NCI-H2196 treated with DMSO at 0.1 percent for 48 hours (cell line): ENCODE data around the gene SLC30A3.
A peak's percentile ranks its signal among the peaks of the same experiment; 100 is the strongest.
"Not testable (repeated sequence)": the region's sequence is repeated elsewhere in the genome, so short reads cannot be mapped to it uniquely, and the experiment has no call there.

Experiments used
- DNase-seq: peaks from one replicate; lab custom pipeline; 2025; ENCODE audit not compliant: unreplicated experiment; lab: John Stamatoyannopoulos, UW

SLC30A3 gene, protein sequence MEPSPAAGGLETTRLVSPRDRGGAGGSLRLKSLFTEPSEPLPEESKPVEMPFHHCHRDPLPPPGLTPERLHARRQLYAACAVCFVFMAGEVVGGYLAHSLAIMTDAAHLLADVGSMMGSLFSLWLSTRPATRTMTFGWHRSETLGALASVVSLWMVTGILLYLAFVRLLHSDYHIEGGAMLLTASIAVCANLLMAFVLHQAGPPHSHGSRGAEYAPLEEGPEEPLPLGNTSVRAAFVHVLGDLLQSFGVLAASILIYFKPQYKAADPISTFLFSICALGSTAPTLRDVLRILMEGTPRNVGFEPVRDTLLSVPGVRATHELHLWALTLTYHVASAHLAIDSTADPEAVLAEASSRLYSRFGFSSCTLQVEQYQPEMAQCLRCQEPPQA

DNA sequence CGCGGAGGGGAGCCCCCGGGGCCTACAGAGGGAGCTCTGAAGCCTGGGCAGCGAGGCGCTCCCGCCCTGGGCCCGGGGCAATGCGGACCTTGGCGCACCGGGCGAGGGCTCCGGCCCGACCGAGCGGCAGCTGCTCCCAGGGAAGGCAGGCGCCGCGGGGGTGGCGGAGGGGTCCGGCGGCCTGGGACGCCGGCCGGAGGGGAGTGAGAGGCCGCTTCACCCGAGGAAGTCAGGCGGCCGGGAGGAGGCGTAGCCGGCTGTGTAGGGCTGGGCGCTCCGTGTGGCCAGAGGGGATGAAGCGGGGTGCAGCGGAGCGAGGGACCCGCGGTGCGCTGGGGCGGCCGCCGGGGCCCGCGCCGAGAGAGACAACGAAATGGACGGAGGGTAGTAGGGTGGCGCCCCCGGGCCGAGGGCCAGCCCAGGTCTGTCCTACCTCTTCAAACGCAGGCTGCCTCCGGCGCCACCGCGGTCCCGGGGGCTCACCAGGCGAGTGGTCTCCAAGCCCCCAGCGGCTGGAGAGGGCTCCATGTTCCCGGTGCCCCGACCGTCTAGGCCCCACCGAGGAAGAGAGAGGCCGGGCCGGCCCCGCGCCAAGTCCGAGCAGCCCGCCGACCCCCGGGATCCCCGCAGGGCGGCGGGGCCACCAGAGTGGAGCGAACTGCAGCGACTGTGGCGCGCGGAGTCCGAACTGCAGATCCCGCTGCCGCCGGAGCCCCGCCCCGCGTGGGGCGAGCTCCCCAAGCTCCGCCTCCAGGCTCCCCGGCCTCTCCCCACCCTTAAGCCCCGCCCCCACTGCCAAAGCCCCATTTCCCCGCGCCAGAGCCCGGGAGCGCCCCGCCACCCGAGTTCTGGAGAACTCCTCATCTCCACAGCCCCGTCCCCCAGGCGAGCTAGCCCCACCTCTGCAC lies at the start of gene SLC30A3:
SLC30A3 (minus strand) TSS at position 669 of the 908 bp plus-strand sequence; CDS start at position 528, 141 bp downstream.
- DNase-seq = peak; percentile 24

- no peak for DNase-seq
Measured at GRCh38 chr2:27312152-27312551, 49.3 kb upstream of the SLC30A3 start.

- DNase-seq = no peak
Measured at GRCh38 chr2:27309651-27310050, 46.8 kb upstream of the SLC30A3 start.

DNA sequence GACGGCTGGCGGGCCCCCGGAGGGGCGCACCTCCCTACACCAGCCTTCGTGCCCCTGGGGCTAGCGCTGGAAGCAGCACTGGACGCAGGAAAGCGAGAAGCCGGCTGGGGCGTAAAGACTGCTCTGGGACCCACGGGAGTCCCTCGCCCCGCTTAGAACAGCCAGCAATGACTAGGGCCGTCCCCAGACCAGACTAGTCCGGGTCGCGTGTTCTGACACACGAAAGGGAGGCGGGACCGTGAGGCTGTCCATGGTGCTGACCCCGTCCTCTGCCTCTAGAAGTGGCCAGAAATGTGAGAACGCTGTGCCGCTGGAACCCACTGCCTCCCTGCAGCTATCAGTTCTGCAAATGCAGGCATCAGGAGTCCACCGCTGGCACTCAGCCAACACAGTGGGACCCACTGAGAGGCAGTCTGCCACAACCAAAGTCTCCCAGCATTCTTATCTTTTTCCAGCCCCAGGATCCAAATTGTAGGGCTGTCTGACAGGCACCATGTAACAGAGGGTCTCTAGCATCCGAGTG lies 45.6 kb upstream of the SLC30A3 start, which contains the start of gene UCN:
UCN (minus strand) TSS at position 87 of the 523 bp plus-strand sequence. CDS start 550 bp downstream, outside the sequence.
- DNase-seq = no peak

DNA sequence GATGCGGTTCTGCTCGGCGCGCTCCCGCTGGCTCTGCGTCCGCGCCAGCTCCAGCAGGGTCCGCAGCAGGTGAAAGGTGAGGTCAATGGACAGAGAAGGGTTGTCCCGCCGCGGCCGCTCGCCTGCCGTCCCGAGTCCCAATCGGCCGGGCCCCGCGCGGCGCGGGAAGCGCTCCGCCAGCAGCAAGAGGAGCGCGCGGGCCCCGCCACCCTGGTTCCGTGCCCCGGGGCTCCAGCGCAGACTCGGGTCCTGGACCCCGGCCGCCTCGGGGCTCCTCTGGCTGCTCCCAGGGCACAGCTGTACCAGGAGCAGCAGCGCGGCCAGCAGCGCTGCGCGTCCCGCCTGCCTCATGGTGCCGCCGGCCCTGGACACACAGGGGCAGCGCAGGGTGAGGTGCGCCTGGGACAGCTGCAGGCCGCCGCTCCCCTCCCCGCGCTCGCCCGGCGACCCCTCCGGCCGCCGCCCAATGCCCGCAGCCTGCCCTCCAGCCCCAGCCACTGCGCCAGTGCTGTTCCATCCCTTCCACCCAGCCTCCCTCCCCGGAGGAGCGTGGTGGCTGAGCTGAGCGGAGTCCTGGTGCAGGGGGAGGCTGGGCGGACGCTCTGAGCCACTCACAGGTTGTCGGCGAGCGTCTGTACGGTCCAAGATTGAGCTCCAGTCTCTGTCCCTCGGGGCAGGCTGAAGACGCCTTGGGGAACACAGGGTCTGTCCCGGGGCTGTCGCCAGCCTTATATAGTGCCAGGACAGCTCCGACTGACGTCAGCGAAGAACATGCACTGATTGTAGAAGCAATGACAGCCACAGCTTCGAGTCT lies 44.9 kb upstream of the SLC30A3 start:
- no peak for DNase-seq

- no peak for DNase-seq
Measured at GRCh38 chr2:27307287-27307544, 44.4 kb upstream of the SLC30A3 start.

- no peak for DNase-seq
Measured at GRCh38 chr2:27306573-27307286, 43.9 kb upstream of the SLC30A3 start.

GRCh38 chr2:27306136-27306535 lies 43.3 kb upstream of the SLC30A3 start:
- DNase-seq = no peak

DNA sequence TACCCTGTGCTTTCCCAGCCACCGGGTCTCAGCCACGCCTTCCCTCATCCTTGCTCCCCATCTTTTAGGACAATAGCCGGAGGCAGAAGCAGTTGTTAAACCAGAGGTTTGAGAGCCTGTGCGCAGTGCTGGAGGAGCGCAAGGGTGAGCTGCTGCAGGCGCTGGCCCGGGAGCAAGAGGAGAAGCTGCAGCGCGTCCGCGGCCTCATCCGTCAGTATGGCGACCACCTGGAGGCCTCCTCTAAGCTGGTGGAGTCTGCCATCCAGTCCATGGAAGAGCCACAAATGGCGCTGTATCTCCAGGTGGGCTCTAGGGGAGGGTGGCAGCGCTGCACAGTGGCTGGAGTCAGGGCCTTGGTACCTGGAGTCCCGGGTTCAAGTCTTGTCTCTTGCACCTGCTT lies 42.7 kb upstream of the SLC30A3 start:
- no peak for DNase-seq

GRCh38 chr2:27304488-27305240 lies 41.8 kb upstream of the SLC30A3 start:
- DNase-seq = no peak

- DNase-seq = peak; percentile 69
Measured at GRCh38 chr2:27303093-27304025, 40.5 kb upstream of the SLC30A3 start.

DNA sequence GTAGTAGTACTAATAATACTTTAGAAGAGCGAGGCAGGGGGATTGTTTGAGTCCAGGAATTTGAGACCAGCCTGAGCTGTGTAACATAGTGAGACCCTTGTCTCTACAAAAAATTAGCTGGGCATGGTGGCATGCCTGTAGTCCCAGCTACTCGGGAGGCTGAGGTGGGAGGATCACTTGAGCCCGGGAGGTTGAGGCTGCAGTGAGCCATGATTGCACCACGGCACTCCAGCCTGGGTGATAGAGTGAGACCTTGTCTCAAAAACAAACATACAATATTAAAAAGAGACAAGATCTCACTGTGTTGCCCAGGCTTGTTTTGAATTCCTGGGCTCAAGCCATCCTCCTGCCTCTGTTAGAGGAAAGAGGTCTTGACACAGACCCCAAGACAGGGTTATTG lies 37.8 kb upstream of the SLC30A3 start:
- not testable (repeated sequence) for DNase-seq

DNA sequence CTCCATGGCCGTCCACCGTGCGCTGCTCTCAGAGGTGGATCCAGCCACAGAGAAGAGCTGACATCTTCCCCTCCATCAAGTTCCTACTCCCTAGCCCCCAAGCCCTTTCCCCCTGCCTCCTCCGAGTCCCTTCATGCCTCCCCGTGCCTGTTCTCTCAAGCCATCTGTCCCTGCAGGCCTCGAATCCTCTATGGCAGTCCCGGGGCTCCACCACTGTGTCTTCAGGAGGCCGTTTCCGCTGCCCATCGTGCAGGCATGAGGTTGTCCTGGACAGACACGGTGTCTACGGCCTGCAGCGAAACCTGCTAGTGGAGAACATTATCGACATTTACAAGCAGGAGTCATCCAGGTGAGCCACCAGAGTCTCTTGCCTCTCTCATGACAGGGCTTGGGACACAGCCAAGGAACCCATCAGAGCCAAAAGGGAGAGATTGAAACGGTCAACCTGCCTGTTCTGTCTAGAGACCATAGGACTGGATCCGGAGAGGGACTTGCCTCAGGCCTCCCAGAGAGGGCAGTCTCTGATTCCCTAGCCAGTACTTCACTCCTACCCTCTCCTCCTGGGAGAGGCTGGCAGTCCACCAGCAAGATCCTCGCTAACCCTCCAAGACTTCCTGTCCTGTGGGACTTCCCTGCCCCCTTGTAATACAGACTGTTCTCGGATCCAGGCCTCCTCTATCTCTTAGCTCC lies 35.7 kb upstream of the SLC30A3 start:
- DNase-seq = no peak

GRCh38 chr2:27297195-27297594 lies 34.3 kb upstream of the SLC30A3 start:
- no peak for DNase-seq

- no peak for DNase-seq
Measured at GRCh38 chr2:27296481-27296880, 33.6 kb upstream of the SLC30A3 start.

- no peak for DNase-seq
Measured at GRCh38 chr2:27294928-27295327, 32.1 kb upstream of the SLC30A3 start.

- no peak for DNase-seq
Measured at GRCh38 chr2:27291865-27292264, 29.0 kb upstream of the SLC30A3 start.

DNA sequence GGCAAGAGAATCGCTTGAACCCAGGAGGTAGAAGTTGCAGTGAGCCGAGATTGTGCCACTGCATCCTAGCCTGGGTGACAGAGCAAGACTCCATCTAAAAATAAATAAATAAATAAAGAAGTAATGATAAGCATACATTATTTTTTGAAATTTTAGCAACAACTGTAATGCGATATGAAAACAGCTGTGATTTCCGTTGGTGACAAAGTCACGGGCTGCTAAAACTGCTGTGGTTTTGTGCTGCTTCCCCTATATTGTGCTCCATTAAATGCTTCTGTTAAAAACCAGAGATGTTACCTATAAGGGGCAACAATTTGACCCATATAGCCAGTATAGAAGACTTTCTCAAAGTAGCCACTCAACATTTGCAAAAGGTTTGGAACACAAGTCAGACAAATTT lies 27.7 kb upstream of the SLC30A3 start:
- DNase-seq = no peak
